ENCODE results near the gene TRIOBP. TPM values are rescaled to one million over a fixed set of nuclear protein-coding genes. Genes with fewer than 3 reads are reported as not detected.

The TRIOBP gene
- total and polyA plus RNA-seq, 2 of the 13 experiments (the other 11 are each of a cell fraction or from before 2014, with no cell fraction given) = 6.1 to 15.4 TPM

- TF ChIP-seq ZBTB7A (CRISPR knock-in tag; IDR thresholded peaks at IDR 0.05) (no peak), FOXM1 (CRISPR knock-in tag; IDR thresholded peaks at IDR 0.05) (no peak), EP300 (IDR thresholded peaks at IDR 0.05; ENCODE audit: low read depth in 2 of 2, low read length in 2 of 2) (no peak), EP300 (CRISPR knock-in tag; IDR thresholded peaks at IDR 0.05; ENCODE audit: borderline replicate concordance) (no peak), TARDBP (CRISPR knock-in tag; IDR thresholded peaks at IDR 0.05) (no peak), PLSCR1 (CRISPR knock-in tag; IDR thresholded peaks at IDR 0.05; ENCODE audit: borderline replicate concordance) (no peak), ZSCAN29 (CRISPR knock-in tag; conservative IDR thresholded peaks at IDR 0.05) (no peak), ZNF589 (CRISPR knock-in tag; conservative IDR thresholded peaks at IDR 0.05) (no peak), ZSCAN12 (CRISPR knock-in tag; IDR thresholded peaks at IDR 0.05) (no peak), ZNF687 (CRISPR knock-in tag; IDR thresholded peaks at IDR 0.05) (peak; percentile 13; the same call in 1 of the 2 replicates), ZNF20 (CRISPR knock-in tag; IDR thresholded peaks at IDR 0.05) (no peak), POLR2A (IDR thresholded peaks at IDR 0.05; ENCODE audit: insufficient read depth in 1 of 2, low read depth in 2 of 2, low read length in 2 of 2) (no peak), ZNF441 (CRISPR knock-in tag; IDR thresholded peaks at IDR 0.05; ENCODE audit: borderline replicate concordance) (no peak), HIVEP1 (CRISPR knock-in tag; IDR thresholded peaks at IDR 0.05) (no peak), FOXA1 (IDR thresholded peaks at IDR 0.05) (no peak), FOXA1 (CRISPR knock-in tag; IDR thresholded peaks at IDR 0.05) (no peak), THAP11 (CRISPR knock-in tag; IDR thresholded peaks at IDR 0.05) (0 out of 2 replicates have a peak, but pooled peaks have one; percentile 13), ZNF224 (CRISPR knock-in tag; IDR thresholded peaks at IDR 0.05) (no peak), ZNF782 (CRISPR knock-in tag; IDR thresholded peaks at IDR 0.05; ENCODE audit: borderline replicate concordance) (no peak), ZKSCAN1 (IDR thresholded peaks at IDR 0.05; ENCODE audit: low read length) (no peak), MBNL3 (CRISPR knock-in tag; conservative IDR thresholded peaks at IDR 0.05) (no peak), CREM (IDR thresholded peaks at IDR 0.05) (no peak), CREM (CRISPR knock-in tag; IDR thresholded peaks at IDR 0.05) (no peak), AGO1 (IDR thresholded peaks at IDR 0.05; ENCODE audit: low read depth, low read length, poor library complexity, severe bottlenecking) (no peak), SNRNP70 (IDR thresholded peaks at IDR 0.05; ENCODE audit: low read depth, low read length) (no peak), ZNF343 (CRISPR knock-in tag; IDR thresholded peaks at IDR 0.05) (no peak), KAT7 (CRISPR knock-in tag; IDR thresholded peaks at IDR 0.05; ENCODE audit: borderline replicate concordance) (no peak), KLF11 (CRISPR knock-in tag; IDR thresholded peaks at IDR 0.05) (no peak), XRCC5 (optimal IDR thresholded peaks at IDR 0.05; ENCODE audit: low read length) (no peak), ZNF614 (CRISPR knock-in tag; IDR thresholded peaks at IDR 0.05; ENCODE audit: borderline replicate concordance) (no peak)
- TF ChIP-seq, protein P1, sequence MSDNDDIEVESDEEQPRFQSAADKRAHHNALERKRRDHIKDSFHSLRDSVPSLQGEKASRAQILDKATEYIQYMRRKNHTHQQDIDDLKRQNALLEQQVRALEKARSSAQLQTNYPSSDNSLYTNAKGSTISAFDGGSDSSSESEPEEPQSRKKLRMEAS (IDR thresholded peaks at IDR 0.05) = peak; percentile 86
Measured at GRCh38 chr22:37797874-37798500, 101.1 kb downstream of the TRIOBP start (continued).
